Amniotic stem cell (primary cell): ENCODE data around the gene MRPS27.
A peak's percentile ranks its signal among the peaks of the same experiment; 100 is the strongest.
"Not testable (repeated sequence)": the region's sequence is repeated elsewhere in the genome, so short reads cannot be mapped to it uniquely, and the experiment has no call there.

Experiments
- DNase-seq: peaks from one replicate; lab custom pipeline; 2025; lab: John Stamatoyannopoulos, UW

The MRPS27 gene

GRCh38 chr5:72325566-72326305, 5.7 kb upstream of the MRPS27 start:
- DNase-seq, result no peak

- DNase-seq, result no peak
These were observed 4.3 kb upstream of the MRPS27 start for GRCh38 chr5:72324189-72324825.

- DNase-seq, result not testable (repeated sequence)
These were observed 535 bp downstream of the MRPS27 start for GRCh38 chr5:72319435-72319975.

- no peak for DNase-seq
These were observed 5.4 kb downstream of the MRPS27 start for GRCh38 chr5:72314571-72315172.

GRCh38 chr5:72313141-72313540, 6.9 kb downstream of the MRPS27 start:
- DNase-seq, result no peak

GRCh38 chr5:72308853-72309191, 11.2 kb downstream of the MRPS27 start:
- no peak for DNase-seq

GRCh38 chr5:72307968-72308852, 11.8 kb downstream of the MRPS27 start:
- peak; percentile 100 for DNase-seq

- DNase-seq, result no peak
These were observed 12.5 kb downstream of the MRPS27 start for GRCh38 chr5:72307573-72307967.

- DNase-seq, result no peak
These were observed 14.6 kb downstream of the MRPS27 start for GRCh38 chr5:72305194-72306142.

GRCh38 chr5:72302171-72302570, 17.9 kb downstream of the MRPS27 start:
- no peak for DNase-seq

GRCh38 chr5:72301557-72301956, 18.5 kb downstream of the MRPS27 start:
- DNase-seq, result no peak

- no peak for DNase-seq
These were observed 19.3 kb downstream of the MRPS27 start for GRCh38 chr5:72300590-72301339.

GRCh38 chr5:72298711-72299110, 21.3 kb downstream of the MRPS27 start:
- no peak for DNase-seq

- not testable (repeated sequence) for DNase-seq
These were observed 21.9 kb downstream of the MRPS27 start for GRCh38 chr5:72298136-72298535.

GRCh38 chr5:72296256-72296655, 23.8 kb downstream of the MRPS27 start:
- no peak for DNase-seq

GRCh38 chr5:72295539-72295938, 24.5 kb downstream of the MRPS27 start:
- DNase-seq, result no peak

GRCh38 chr5:72294473-72294872, 25.6 kb downstream of the MRPS27 start:
- no peak for DNase-seq

GRCh38 chr5:72293495-72294055, 26.5 kb downstream of the MRPS27 start:
- DNase-seq, result no peak

GRCh38 chr5:72292411-72292810, 27.6 kb downstream of the MRPS27 start:
- DNase-seq, result no peak

GRCh38 chr5:72291601-72292000, 28.4 kb downstream of the MRPS27 start:
- DNase-seq, result no peak
